Measurements from ENCODE around the gene FCAR.
"Not testable (repeated sequence)": the region's sequence is repeated elsewhere in the genome, so short reads cannot be mapped to it uniquely, and the experiment has no call there.

Gene FCAR

GRCh38 chr19:54937926-54938325 lies 63.9 kb downstream of the FCAR start:
- no peaks in the 10 kb centered on the region for H3K36me3 ChIP-seq (ENCODE audit: control insufficient read depth, insufficient read depth, low read length)
- no peak for DNase-seq

DNA sequence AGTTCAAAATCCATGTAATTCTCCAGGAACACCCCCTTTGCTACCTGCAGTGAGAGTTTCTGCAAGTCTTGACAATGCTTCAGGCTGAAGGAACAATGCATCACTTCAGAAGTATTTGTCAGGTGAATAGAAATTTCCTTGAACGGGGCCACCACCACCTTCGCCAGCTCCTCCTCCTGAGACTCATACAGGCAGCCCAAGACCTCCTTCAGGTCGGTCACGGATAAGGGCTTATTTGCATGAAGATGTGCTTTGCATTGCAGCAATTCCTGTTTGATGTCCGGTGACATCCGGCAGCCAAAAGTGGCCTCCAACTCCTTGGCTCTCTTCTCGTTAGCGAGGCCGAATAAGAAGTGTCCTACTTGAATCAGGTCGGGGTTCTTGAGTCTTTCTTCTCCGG lies 64.9 kb downstream of the FCAR start:
- Histone ChIP-seq H3K36me3 (ENCODE audit: control insufficient read depth, insufficient read depth, low read length) (no peaks in the 10 kb centered on the region), H3K9me3 (ENCODE audit: control insufficient read depth, low read length) (no peaks in the 10 kb centered on the region), H3K27ac (ENCODE audit: insufficient read depth, low read length, poor library complexity, severe bottlenecking) (no peak overlapping the region), H3K27me3 (replicated peaks; ENCODE audit: control insufficient read depth, insufficient read depth, low read length, poor library complexity, severe bottlenecking) (no peaks in the 10 kb centered on the region), H3K4me3 (ENCODE audit: insufficient read depth, low read depth, low read length, poor library complexity, severe bottlenecking) (no peak overlapping the region), H3K4me1 (ENCODE audit: control insufficient read depth, insufficient read depth, low read length, poor library complexity, severe bottlenecking) (no peaks in the 10 kb centered on the region)
- DNase-seq: no peak

More at GRCh38 chr19:54937926-54938325, 63.9 kb downstream of the FCAR start:
- Histone ChIP-seq H3K27ac (ENCODE audit: insufficient read depth, low read length, poor library complexity, severe bottlenecking) (no peak overlapping the region), H3K4me1 (ENCODE audit: control insufficient read depth, insufficient read depth, low read length, poor library complexity, severe bottlenecking) (no peaks in the 10 kb centered on the region), H3K9me3 (ENCODE audit: control insufficient read depth, low read length) (no peaks in the 10 kb centered on the region), H3K27me3 (replicated peaks; ENCODE audit: control insufficient read depth, insufficient read depth, low read length, poor library complexity, severe bottlenecking) (no peaks in the 10 kb centered on the region), H3K4me3 (ENCODE audit: insufficient read depth, low read depth, low read length, poor library complexity, severe bottlenecking) (no peak overlapping the region)

DNA sequence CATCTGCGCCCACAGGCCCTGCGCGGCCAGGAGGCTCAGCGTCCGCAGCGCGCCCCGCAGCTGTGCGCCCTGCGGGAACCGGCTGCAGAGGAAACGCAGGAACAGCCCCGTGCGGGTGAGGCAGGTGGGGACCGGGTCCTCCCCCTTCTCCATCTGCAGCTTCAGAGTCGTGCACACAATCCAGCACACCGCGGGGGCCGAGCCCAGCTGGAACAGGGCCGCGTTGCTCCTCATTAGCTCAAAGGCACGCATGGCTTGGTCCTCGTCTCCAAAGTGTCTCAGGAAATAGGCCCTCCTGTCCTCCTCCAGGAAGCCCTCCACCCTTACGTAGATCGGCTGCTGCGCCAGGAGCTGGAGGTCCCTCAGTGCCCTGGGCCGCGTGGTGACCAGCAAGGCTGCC lies 65.5 kb downstream of the FCAR start:
- not testable (repeated sequence) for H3K4me1 ChIP-seq (ENCODE audit: control insufficient read depth, insufficient read depth, low read length, poor library complexity, severe bottlenecking); H3K27ac ChIP-seq (ENCODE audit: insufficient read depth, low read length, poor library complexity, severe bottlenecking); H3K9me3 ChIP-seq (ENCODE audit: control insufficient read depth, low read length); H3K27me3 ChIP-seq (replicated peaks; ENCODE audit: control insufficient read depth, insufficient read depth, low read length, poor library complexity, severe bottlenecking); H3K4me3 ChIP-seq (ENCODE audit: insufficient read depth, low read depth, low read length, poor library complexity, severe bottlenecking); H3K36me3 ChIP-seq (ENCODE audit: control insufficient read depth, insufficient read depth, low read length); DNase-seq
